A673 (cell line): Measurements from ENCODE around the gene ZNF296. TPM values are rescaled to one million over a fixed set of nuclear protein-coding genes. Genes with fewer than 3 reads are reported as not detected.

Source experiments
- BruUV-seq: library from RNA; stranded (reverse); fragments of 400-500 nt; replicated peaks from 2 replicates; lab custom pipeline; 2021; lab: Mats Ljungman, UMichigan
- CTCF ChIA-PET: fragments of 300-600 bp; sonication (Branson Sonifier 250); formaldehyde crosslinking; loops from one replicate; lab custom pipeline; 2022; ENCODE audit warnings: antibody characterized with exemption; lab: Charles Lee
- POLR2A ChIA-PET: fragments of 300-600 bp; sonication (Branson Sonifier 250); formaldehyde crosslinking; loops from one replicate; lab custom pipeline; 2022; ENCODE audit warnings: antibody characterized with exemption; ENCODE audit not compliant: low non-redundant PET; lab: Charles Lee
- DNase-seq: peaks from one replicate; pipeline ENCODE4 v3.0.0-alpha.2; 2015; ENCODE audit warnings: low spot score
- H3K27ac ChIP-seq: fragments of 200-600 bp; sonication (generic); 2 replicates; pipeline ENCODE4 v1.5.1; 2016; ENCODE audit warnings: mixed run types, low read depth, mild to moderate bottlenecking, mixed read lengths, antibody characterized with exemption, low read length; ENCODE audit not compliant: poor library complexity, severe bottlenecking
- H3K27me3 ChIP-seq: fragments of 200-600 bp; sonication (generic); replicated peaks from 2 replicates; pipeline ENCODE4 v1.6.1; 2017; ENCODE audit warnings: mixed run types, low read depth, mild to moderate bottlenecking, mixed read lengths, antibody characterized with exemption, low read length; ENCODE audit not compliant: insufficient read depth, poor library complexity
- H3K36me3 ChIP-seq: fragments of 200-600 bp; sonication (generic); 2 replicates; pipeline ENCODE4 v1.6.1; 2016; ENCODE audit warnings: mixed run types, mild to moderate bottlenecking, mixed read lengths, antibody characterized with exemption, low read length; ENCODE audit not compliant: insufficient read depth, poor library complexity, severe bottlenecking
- H3K4me1 ChIP-seq: fragments of 200-600 bp; sonication (generic); 2 replicates; pipeline ENCODE4 v1.6.1; 2017; ENCODE audit warnings: mixed run types, mild to moderate bottlenecking, mixed read lengths, antibody characterized with exemption, low read length; ENCODE audit not compliant: insufficient read depth, poor library complexity, severe bottlenecking
- H3K4me3 ChIP-seq: fragments of 200-600 bp; sonication (generic); 2 replicates; pipeline ENCODE4 v1.5.1; 2016; ENCODE audit warnings: low read depth, mixed run types, mild to moderate bottlenecking, mixed read lengths, low read length; ENCODE audit not compliant: poor library complexity, severe bottlenecking
- H3K9me3 ChIP-seq: fragments of 200-600 bp; sonication (generic); 2 replicates; pipeline ENCODE4 v1.6.1; 2016; ENCODE audit warnings: mixed run types, low read depth, mild to moderate bottlenecking, mixed read lengths, antibody characterized with exemption, low read length; ENCODE audit not compliant: poor library complexity, severe bottlenecking
- EZH2 ChIP-seq: fragments of 200-600 bp; sonication (generic); IDR thresholded peaks from 2 replicates; pipeline ENCODE4 v1.6.1; 2017; ENCODE audit warnings: borderline replicate concordance, low read depth, mild to moderate bottlenecking, mixed read lengths, antibody characterized with exemption, low read length; ENCODE audit not compliant: poor library complexity, severe bottlenecking
- intact Hi-C: fragments of 100-400 bp; cut with micrococcal nuclease; formaldehyde crosslinking; loops from one replicate; pipeline ENCODE4 v1.10.0; 2022; ENCODE audit not compliant: unreplicated experiment
- total RNA-seq: library from RNA; stranded (reverse); gene quantifications from 2 replicates; pipeline ENCODE4 v1.2.3, GENCODE V29; 2021
- TF ChIP-seq, protein P1 (sequence below): fragments of 300-800, 200-600 bp; sonication (generic); conservative IDR thresholded peaks from 2 replicates; pipeline ENCODE4 v1.5.1; 2017; ENCODE audit warnings: low read depth, mild to moderate bottlenecking, antibody characterized with exemption, low read length, moderate library complexity, mixed read lengths

The ZNF296 gene
- total RNA-seq, 1 experiment from 2014 or later = 3.0 TPM

GRCh38 chr19:45103508-45104319 lies 27.4 kb upstream of the ZNF296 start:
- CTCF ChIA-PET = interaction anchor here (0.6 kb wide), 1 partner anchor 128 kb away, joined by 5 read pairs; no protein-coding TSS in a partner anchor
- no TSS peak for BruUV-seq
- intact Hi-C loops = no loop called here
- H3K36me3 ChIP-seq = no peaks in the 10 kb centered on the region
- TF ChIP-seq, protein P1, sequence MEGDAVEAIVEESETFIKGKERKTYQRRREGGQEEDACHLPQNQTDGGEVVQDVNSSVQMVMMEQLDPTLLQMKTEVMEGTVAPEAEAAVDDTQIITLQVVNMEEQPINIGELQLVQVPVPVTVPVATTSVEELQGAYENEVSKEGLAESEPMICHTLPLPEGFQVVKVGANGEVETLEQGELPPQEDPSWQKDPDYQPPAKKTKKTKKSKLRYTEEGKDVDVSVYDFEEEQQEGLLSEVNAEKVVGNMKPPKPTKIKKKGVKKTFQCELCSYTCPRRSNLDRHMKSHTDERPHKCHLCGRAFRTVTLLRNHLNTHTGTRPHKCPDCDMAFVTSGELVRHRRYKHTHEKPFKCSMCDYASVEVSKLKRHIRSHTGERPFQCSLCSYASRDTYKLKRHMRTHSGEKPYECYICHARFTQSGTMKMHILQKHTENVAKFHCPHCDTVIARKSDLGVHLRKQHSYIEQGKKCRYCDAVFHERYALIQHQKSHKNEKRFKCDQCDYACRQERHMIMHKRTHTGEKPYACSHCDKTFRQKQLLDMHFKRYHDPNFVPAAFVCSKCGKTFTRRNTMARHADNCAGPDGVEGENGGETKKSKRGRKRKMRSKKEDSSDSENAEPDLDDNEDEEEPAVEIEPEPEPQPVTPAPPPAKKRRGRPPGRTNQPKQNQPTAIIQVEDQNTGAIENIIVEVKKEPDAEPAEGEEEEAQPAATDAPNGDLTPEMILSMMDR = no peak
- DNase-seq = peak; percentile 45
- no peak overlapping the region for H3K4me3 ChIP-seq
- no peak overlapping the region for H3K27ac ChIP-seq
- POLR2A ChIA-PET = no interaction called here
- H3K9me3 ChIP-seq = no peaks in the 10 kb centered on the region
- H3K27me3 ChIP-seq = no peaks in the 10 kb centered on the region
- H3K4me1 ChIP-seq = peaks cover 16% of the 10 kb centered on the region

GRCh38 chr19:45103156-45103507 lies 26.9 kb upstream of the ZNF296 start:
- H3K27ac ChIP-seq = no peak overlapping the region
- TF ChIP-seq, protein P1 = no peak
- no peak for TF ChIP-seq EZH2
- BruUV-seq = no TSS peak

GRCh38 chr19:45102481-45102880 lies 26.2 kb upstream of the ZNF296 start:
- Histone ChIP-seq H3K27ac (no peak overlapping the region), H3K4me3 (no peak overlapping the region), H3K9me3 (no peaks in the 10 kb centered on the region), H3K36me3 (no peaks in the 10 kb centered on the region), H3K4me1 (peaks cover 28% of the 10 kb centered on the region), H3K27me3 (no peaks in the 10 kb centered on the region)
- TF ChIP-seq, protein P1 = no peak
- no peak for TF ChIP-seq EZH2
- ChIA-PET POLR2A (no interaction called here), CTCF (no interaction called here)
- DNase-seq = no peak
- BruUV-seq = no TSS peak
- intact Hi-C loops = no loop called here

More at GRCh38 chr19:45103156-45103507, 26.9 kb upstream of the ZNF296 start:
- ChIA-PET CTCF (interaction anchor here (0.6 kb wide), 1 partner anchor 129 kb away, joined by 5 read pairs; no protein-coding TSS in a partner anchor), POLR2A (no interaction called here)
- no peaks in the 10 kb centered on the region for H3K27me3 ChIP-seq
- peaks cover 21% of the 10 kb centered on the region for H3K4me1 ChIP-seq
- no peaks in the 10 kb centered on the region for H3K9me3 ChIP-seq
- DNase-seq = peak; percentile 32
- H3K4me3 ChIP-seq = no peak overlapping the region
- H3K36me3 ChIP-seq = no peaks in the 10 kb centered on the region
- intact Hi-C loops = no loop called here
